NCI-H748 treated with DMSO at 0.1 percent for 48 hours (cell line): ENCODE data around the gene ERFE.

Experiments used
- DNase-seq: peaks from one replicate; lab custom pipeline; 2025; lab: John Stamatoyannopoulos, UW

The ERFE gene

GRCh38 chr2:238126775-238127164 lies 32.0 kb upstream of the ERFE start:
- DNase-seq, result no peak

- DNase-seq, result no peak
Observed at GRCh38 chr2:238127165-238128060, 31.4 kb upstream of the ERFE start.

DNA sequence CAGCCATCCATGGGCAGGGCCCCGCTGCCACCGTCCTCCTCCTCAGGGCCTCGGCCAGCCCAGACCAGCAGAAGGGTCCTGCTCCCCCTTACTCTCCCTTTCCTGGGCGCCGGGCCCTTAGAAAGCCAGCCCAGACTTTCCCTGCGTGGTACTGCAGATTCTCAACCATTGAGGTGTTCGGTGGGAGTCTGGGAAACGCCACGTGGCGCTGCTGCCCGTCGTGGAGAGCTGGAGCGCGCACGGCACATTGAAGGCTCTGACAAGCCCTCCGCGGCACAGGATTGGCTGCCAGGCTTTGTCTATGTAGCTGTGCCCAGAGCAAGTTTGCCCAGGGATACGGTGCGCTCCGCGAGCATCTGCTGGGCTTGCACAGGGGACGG lies 30.7 kb upstream of the ERFE start:
- no peak for DNase-seq

- no peak for DNase-seq
Observed at GRCh38 chr2:238128534-238129001, 30.2 kb upstream of the ERFE start.

DNA sequence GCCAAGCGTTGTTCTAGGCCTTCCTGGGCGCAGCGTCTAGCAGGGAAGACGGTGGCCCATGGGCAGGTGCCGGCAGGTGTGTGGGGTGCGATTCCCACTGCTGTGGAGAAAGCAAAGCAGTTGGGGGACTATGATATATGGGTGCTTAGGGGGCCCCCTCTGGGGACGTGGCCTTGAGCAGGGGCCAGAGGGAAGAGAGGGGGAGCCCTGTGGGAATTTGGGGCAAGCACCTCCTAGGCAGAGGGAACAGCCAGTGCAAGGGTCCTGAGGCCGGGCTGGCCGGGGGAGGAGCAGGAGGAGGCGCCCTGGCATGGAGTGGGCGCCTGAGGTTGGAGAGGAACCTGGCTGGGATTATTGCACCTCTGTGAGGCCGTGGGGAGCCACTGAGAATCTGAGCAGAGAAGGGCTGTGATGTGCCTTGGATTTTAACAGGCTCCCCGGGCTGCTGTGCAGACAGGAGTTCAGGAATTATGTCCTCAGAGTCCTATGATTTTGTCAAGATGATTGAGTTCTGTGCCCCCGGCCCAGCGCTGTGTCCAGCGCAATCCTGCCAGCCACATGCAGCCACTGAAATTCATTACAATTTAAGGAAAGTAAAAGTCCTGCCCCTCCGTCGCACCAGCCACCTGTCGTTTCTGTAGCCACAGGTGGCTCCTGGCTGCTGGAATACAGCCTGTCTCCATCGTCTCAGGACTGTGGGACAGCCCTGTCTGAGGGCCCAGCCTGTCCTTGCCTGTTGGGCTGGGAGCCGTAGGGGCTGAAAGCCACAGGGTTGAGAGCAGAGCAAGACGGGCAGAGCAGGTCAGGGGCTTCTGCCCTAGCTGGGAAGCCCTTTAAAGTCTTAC lies 29.4 kb upstream of the ERFE start:
- DNase-seq, result no peak

DNA sequence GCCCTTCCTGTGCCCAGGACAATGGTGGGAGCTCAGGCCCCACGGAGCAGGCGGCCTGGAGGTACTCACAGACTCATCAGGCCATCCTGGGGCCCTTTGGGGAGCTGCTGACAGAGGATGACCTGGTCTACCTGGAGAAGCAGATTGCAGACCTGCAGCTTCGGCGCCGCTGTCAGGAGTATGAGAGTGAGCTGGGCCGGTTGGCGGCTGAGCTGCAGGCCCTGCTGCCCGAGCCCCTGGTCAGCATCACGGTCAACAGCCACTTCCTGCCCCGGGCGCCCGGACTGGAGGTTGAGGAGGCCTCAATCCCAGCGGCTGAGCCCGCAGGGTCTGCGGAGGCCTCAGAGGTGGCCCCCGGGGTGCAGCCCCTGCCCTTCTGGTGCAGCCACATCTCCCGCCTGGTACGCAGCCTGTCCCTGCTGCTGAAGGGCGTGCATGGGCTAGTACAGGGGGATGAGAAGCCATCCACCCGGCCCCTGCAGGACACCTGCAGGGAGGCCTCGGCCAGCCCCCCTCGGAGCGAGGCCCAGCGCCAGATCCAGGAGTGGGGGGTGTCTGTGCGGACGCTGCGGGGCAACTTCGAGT lies 28.6 kb upstream of the ERFE start:
- DNase-seq, result no peak

DNA sequence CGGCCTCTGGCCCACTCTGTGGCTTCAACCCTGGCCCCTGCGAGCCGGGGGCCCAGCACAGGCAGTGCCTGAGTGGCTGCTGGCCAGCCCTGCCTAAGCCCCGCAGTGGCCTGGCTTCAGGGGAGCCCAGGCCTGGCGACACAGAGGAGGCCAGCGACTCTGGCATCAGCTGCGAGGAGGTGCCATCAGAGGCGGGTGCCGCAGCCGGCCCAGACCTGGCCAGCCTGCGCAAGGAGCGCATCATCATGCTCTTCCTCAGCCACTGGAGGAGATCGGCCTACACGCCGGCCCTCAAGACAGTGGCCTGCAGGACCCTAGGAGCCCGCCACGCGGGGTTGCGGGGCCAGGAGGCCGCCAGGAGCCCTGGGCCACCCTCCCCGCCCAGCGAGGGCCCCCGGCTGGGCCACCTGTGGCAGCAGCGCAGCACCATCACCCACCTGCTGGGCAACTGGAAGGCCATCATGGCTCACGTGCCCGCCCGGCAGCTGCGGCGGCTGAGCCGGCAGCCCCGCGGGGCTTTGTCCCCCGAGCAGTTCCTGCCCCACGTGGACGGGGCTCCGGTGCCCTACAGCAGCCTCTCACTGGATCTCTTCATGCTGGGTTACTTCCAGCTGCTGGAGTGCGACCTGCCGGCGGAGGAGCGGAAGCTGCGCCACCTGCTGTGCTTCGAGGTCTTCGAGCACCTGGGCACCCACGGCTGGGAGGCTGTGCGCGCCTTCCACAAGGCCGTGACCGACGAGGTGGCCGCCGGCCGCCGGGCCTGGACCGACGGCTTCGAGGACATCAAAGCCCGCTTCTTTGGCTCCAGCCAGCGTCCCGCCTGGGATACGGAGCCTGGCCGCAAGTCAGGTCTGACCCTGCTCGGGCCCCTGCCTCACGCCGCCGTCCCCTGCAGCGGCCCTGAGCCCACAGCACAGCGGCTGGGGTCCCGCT lies 27.8 kb upstream of the ERFE start:
- DNase-seq, result no peak

DNA sequence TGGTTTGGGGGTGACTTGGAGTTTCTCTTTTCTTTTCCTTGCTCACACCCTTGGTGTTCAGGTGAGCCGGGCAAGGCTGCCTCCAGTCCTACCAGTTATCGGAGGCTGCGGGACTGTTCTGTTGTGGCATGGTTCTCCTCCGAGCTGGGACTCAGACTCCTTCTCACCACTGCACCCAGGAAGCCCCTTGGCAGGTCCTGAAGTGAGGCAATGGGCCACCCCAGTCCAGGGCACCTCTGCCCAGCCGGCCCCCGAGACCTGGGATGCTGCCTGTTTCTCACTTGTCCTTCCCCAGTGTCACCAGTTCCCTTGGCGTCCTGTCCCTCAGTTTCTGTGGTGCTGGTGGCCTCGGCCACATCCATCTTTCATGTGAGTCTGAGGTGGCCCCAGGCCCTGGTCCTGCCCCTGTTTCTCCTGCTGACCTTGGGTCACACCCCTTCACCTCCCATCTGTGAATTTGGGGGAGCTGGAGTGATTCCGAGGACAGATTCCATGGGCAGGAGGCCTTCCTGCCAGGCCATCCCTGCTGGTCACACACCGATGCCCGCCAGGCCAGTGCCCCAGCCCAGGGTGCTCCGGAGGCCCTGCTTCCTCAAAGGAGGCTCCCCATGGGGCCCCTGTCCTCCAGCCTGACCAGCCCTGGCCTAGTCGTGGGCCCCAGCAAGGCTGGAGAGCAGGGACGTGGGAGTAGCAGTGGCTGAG lies 26.9 kb upstream of the ERFE start:
- DNase-seq, result no peak

GRCh38 chr2:238132463-238133450 lies 26.0 kb upstream of the ERFE start:
- DNase-seq, result no peak

GRCh38 chr2:238133499-238134392 lies 25.0 kb upstream of the ERFE start:
- no peak for DNase-seq

GRCh38 chr2:238134393-238134785 lies 24.4 kb upstream of the ERFE start:
- DNase-seq, result no peak

- no peak for DNase-seq
Observed at GRCh38 chr2:238135601-238136150, 23.1 kb upstream of the ERFE start.

GRCh38 chr2:238136820-238137537 lies 21.8 kb upstream of the ERFE start:
- no peak for DNase-seq

GRCh38 chr2:238137885-238138284 lies 20.9 kb upstream of the ERFE start:
- DNase-seq, result no peak

DNA sequence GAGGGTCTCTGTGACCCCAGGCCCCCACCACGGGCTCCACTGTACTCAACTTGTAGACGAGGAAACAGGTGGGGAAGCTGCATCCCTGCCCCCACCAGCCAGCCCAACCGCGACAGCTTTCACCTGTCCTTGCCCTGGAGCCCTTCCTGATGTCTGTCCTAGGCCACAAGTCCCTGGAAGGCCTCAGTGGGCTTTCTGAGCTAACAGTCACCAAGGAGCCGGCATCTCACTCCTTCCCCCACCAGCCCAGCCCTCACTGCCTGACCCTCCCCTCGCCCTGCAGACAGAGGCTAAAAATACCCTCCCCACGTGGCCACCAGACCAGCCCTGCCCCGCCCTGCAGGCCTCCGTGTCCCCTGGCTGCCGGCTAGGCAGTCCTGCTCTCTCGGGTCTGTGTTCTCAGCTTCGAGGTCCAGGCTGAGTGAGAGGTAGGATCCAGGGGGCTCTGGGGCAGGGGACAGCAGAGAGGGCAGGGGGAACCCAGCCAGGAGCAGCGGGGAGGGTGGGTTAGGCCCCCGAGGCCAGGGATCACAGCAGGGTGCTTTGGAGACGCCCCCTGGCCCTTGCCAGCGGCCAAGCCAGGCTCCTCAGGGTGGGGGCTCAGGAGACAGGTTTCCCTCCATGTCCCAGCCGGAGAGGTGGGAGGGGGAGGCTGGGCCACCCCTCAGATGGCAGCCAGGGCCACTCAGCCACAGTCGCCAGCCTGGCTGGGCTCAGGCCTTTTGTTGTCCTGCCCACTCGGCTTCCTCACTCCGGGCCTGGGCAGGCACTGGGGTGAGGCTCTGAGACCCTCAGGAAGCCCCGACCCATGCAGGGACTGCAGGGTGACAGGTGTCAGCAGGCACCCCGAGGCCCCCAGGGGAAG lies 20.2 kb upstream of the ERFE start, which contains the start of gene KLHL30:
Gene KLHL30, plus strand, starts transcription at position 338 of the 865 bp plus-strand sequence. CDS start 2,087 bp downstream, outside the sequence.
- no peak for DNase-seq
